K562 (cell line): Measurements from ENCODE around the gene KNL1. TPM values are rescaled to one million over a fixed set of nuclear protein-coding genes. Genes with fewer than 3 reads are reported as not detected.

Experiments used
- ARID3A ChIP-seq: IDR thresholded peaks from 2 replicates; pipeline ENCODE4 v1.6.1; 2012; ENCODE audit warnings: low read depth, low read length, improper control_type of control experiment, borderline replicate concordance
- BRD9 ChIP-seq: fragments of 450-650 bp; IDR thresholded peaks from 2 replicates; pipeline ENCODE4 v1.6.1; 2018; ENCODE audit warnings: low read depth; ENCODE audit not compliant: partially characterized antibody
- EHMT2 ChIP-seq: fragments of 450-650 bp; IDR thresholded peaks from 2 replicates; pipeline ENCODE4 v1.6.1; 2018; ENCODE audit warnings: antibody characterized with exemption
- EZH2 ChIP-seq: IDR thresholded peaks from 2 replicates; pipeline ENCODE4 v1.6.1; 2012; ENCODE audit warnings: low read depth, mild to moderate bottlenecking, inconsistent platforms, low read length, borderline replicate concordance
- FOXO4 ChIP-seq: fragments of 450-650 bp; formaldehyde crosslinking; IDR thresholded peaks from 2 replicates; pipeline ENCODE4 v1.4.0; 2020; ENCODE audit warnings: mild to moderate bottlenecking, moderate library complexity
- GMEB1 ChIP-seq: fragments of 250-450 bp; sonication (Bioruptor Pico); IDR thresholded peaks from 2 replicates; pipeline ENCODE4 v1.4.0; 2020; ENCODE audit warnings: mild to moderate bottlenecking
- KDM1A ChIP-seq, 2 experiments: fragments of 450-650 bp; IDR thresholded peaks; 2 replicates each; pipeline ENCODE4 v1.6.1; 2016; ENCODE audit warnings: mild to moderate bottlenecking in 2 of 2
- MXD1 ChIP-seq: fragments of 250-450 bp; sonication (Bioruptor Pico); IDR thresholded peaks from 2 replicates; pipeline ENCODE4 v1.8.0; 2021; ENCODE audit warnings: borderline replicate concordance, mild to moderate bottlenecking, moderate library complexity; ENCODE audit not compliant: poor library complexity, severe bottlenecking
- POLR2AphosphoS2 ChIP-seq: IDR thresholded peaks from 2 replicates; pipeline ENCODE4 v1.6.1; 2012; ENCODE audit warnings: low read length, improper control_type of control experiment
- POLR2B ChIP-seq: fragments of 450-650 bp; IDR thresholded peaks from 2 replicates; pipeline ENCODE4 v1.6.1; 2018; ENCODE audit warnings: low read depth; ENCODE audit not compliant: partially characterized antibody
- RB1 ChIP-seq: fragments of 450-650 bp; IDR thresholded peaks from 2 replicates; pipeline ENCODE4 v1.6.1; 2017; ENCODE audit warnings: low read depth, mild to moderate bottlenecking
- SP2 ChIP-seq: IDR thresholded peaks from 2 replicates; pipeline ENCODE4 v1.6.1; 2011; ENCODE audit warnings: mild to moderate bottlenecking, low read depth, low read length, moderate library complexity; ENCODE audit not compliant: poor library complexity, severe bottlenecking; ENCODE audit errors: extremely low read depth
- TSHZ1 ChIP-seq: fragments of 250-450 bp; sonication (Bioruptor Pico); IDR thresholded peaks from 2 replicates; pipeline ENCODE4 v1.4.0; 2020; ENCODE audit warnings: mild to moderate bottlenecking, moderate library complexity
- USF1 ChIP-seq: sonication (generic); formaldehyde crosslinking; IDR thresholded peaks from 2 replicates; pipeline ENCODE4 v1.9.0; 2022; ENCODE audit warnings: mild to moderate bottlenecking, missing genetic modification reagents
- ZKSCAN3 ChIP-seq: fragments of 250-450 bp; sonication (Bioruptor Pico); IDR thresholded peaks from 2 replicates; pipeline ENCODE4 v1.4.0; 2020
- ZNF41 ChIP-seq: fragments of 250-450 bp; sonication (Bioruptor Pico); conservative IDR thresholded peaks from 2 replicates; pipeline ENCODE4 v1.4.0; 2020; ENCODE audit warnings: mild to moderate bottlenecking
- ZNF583 ChIP-seq: fragments of 250-450 bp; sonication (Bioruptor Pico); IDR thresholded peaks from 2 replicates; pipeline ENCODE4 v1.4.0; 2020
- polyA plus RNA-seq, 8 experiments: library from polyadenylated mRNA; depleted of rRNA in 4 of 8; stranded (reverse) in 5 of 8; unstranded in 3 of 8; fragments of >200 nt; fragmentation: Nextera tagmentation in 2 of 8; fragmentation: Illumina TruSeq in 1 of 8; extraction: Ambion mirVana in 2 of 8; extraction: Trizol in 1 of 8; gene quantifications; 2 replicates each; pipeline versions ENCODE4 v1.2.1 to v1.2.3, GENCODE V29; 2011 to 2014; ENCODE audit warnings: inconsistent platforms in 1 of 8, missing spikeins in 1 of 8
- total RNA-seq, 7 experiments: library from RNA; depleted of rRNA in 6 of 7; stranded (reverse); fragments of >200 nt in 6 of 7; fragmentation: Illumina TruSeq in 2 of 7; extraction: Trizol in 2 of 7; gene quantifications; 2 replicates each; pipeline versions ENCODE4 v1.2.1 to v1.2.3, GENCODE V29; 2011 to 2021; ENCODE audit warnings: low replicate concordance in 1 of 7

Gene KNL1
- total and polyA plus RNA-seq, 9 of the 15 experiments (the other 6 are each of a cell fraction or from before 2014, with no cell fraction given): 14.5 to 65.4 (median 34.6) TPM

GRCh38 chr15:40558952-40559742 is 34.9 kb upstream of the KNL1 start (continued):
- TF ChIP-seq ZNF41 (CRISPR knock-in tag): no peak
- no peak for TF ChIP-seq POLR2AphosphoS2
- TF ChIP-seq GMEB1 (CRISPR knock-in tag): no peak
- no peak for TF ChIP-seq TSHZ1 (CRISPR knock-in tag)
- peak; percentile 90 for TF ChIP-seq EHMT2
- peak; percentile 95 for TF ChIP-seq ARID3A
- no peak for TF ChIP-seq FOXO4
- TF ChIP-seq SP2: no peak
- no peak for TF ChIP-seq EZH2
- TF ChIP-seq MXD1 (CRISPR knock-in tag): no peak
- TF ChIP-seq RB1: no peak
- no peak for TF ChIP-seq BRD9
- TF ChIP-seq KDM1A (IDR thresholded peaks at IDR 0.05): peak; percentile 83 to 87
- peak; percentile 86 for TF ChIP-seq USF1
- TF ChIP-seq ZKSCAN3 (CRISPR knock-in tag): no peak
- no peak for TF ChIP-seq ZNF583
- TF ChIP-seq POLR2B: no peak
